BE2C (cell line): ENCODE measurements around the gene IPO5.
"Not testable (repeated sequence)": the region's sequence is repeated elsewhere in the genome, so short reads cannot be mapped to it uniquely, and the experiment has no call there.

Experiments
- DNase-seq: peaks from one replicate; pipeline ENCODE4 v3.0.0-alpha.2; 2020
- H3K27me3 ChIP-seq: fragments of 250-450 bp; sonication (Bioruptor Pico); 2 replicates; pipeline ENCODE4 v1.5.1; 2020; ENCODE audit warnings: mild to moderate bottlenecking
- H3K36me3 ChIP-seq: fragments of 250-450 bp; sonication (Bioruptor Pico); 2 replicates; pipeline ENCODE4 v1.5.1; 2020; ENCODE audit warnings: mild to moderate bottlenecking
- H3K4me1 ChIP-seq: fragments of 250-450 bp; sonication (Bioruptor Pico); 2 replicates; pipeline ENCODE4 v1.5.1; 2020
- H3K4me3 ChIP-seq: 2 replicates; pipeline ENCODE4 v1.5.1; 2011; ENCODE audit warnings: low read depth, low read length
- H3K9me3 ChIP-seq: fragments of 250-450 bp; sonication (Bioruptor Pico); 2 replicates; pipeline ENCODE4 v1.5.1; 2020
- CTCF ChIP-seq: IDR thresholded peaks from 2 replicates; pipeline ENCODE4 v1.5.1; 2012; ENCODE audit warnings: mild to moderate bottlenecking, low read depth, low read length

Gene IPO5

GRCh38 chr13:98025480-98026025 is 72.1 kb downstream of the IPO5 start:
- no peak for TF ChIP-seq CTCF
- Histone ChIP-seq H3K27me3 (no peaks in the 10 kb centered on the region), H3K9me3 (no peaks in the 10 kb centered on the region), H3K4me3 (no peak overlapping the region), H3K4me1 (no peaks in the 10 kb centered on the region; the same call in 1 of the 2 replicates), H3K36me3 (peaks cover 32% of the 10 kb centered on the region)
- DNase-seq, result no peak

GRCh38 chr13:98026457-98026857 is 73.0 kb downstream of the IPO5 start:
- no peak for DNase-seq
- Histone ChIP-seq H3K27me3 (no peaks in the 10 kb centered on the region), H3K9me3 (no peaks in the 10 kb centered on the region), H3K4me1 (no peaks in the 10 kb centered on the region; the same call in 1 of the 2 replicates), H3K36me3 (peaks cover 24% of the 10 kb centered on the region), H3K4me3 (no peak overlapping the region)
- no peak for TF ChIP-seq CTCF

GRCh38 chr13:98032168-98032567 is 78.7 kb downstream of the IPO5 start:
- Histone ChIP-seq H3K4me1 (no peaks in the 10 kb centered on the region), H3K27me3 (no peaks in the 10 kb centered on the region), H3K4me3 (no peak overlapping the region), H3K9me3 (no peaks in the 10 kb centered on the region), H3K36me3 (no peaks in the 10 kb centered on the region)
- DNase-seq, result no peak
- no peak for TF ChIP-seq CTCF

- no peaks in the 10 kb centered on the region for H3K9me3 ChIP-seq
- H3K4me1 ChIP-seq, result no peaks in the 10 kb centered on the region
- TF ChIP-seq CTCF, result peak; percentile 59
- H3K4me3 ChIP-seq, result no peak overlapping the region
- peak; percentile 58 for DNase-seq
- no peaks in the 10 kb centered on the region for H3K27me3 ChIP-seq
- no peaks in the 10 kb centered on the region for H3K36me3 ChIP-seq
Measured at GRCh38 chr13:98033277-98034247, 80.1 kb downstream of the IPO5 start.

GRCh38 chr13:98035373-98035772 is 81.9 kb downstream of the IPO5 start:
- no peaks in the 10 kb centered on the region for H3K27me3 ChIP-seq
- TF ChIP-seq CTCF, result no peak
- no peak overlapping the region for H3K4me3 ChIP-seq
- no peaks in the 10 kb centered on the region for H3K36me3 ChIP-seq
- H3K4me1 ChIP-seq, result no peaks in the 10 kb centered on the region
- H3K9me3 ChIP-seq, result no peaks in the 10 kb centered on the region
- DNase-seq, result no peak

GRCh38 chr13:98036564-98037302 is 83.3 kb downstream of the IPO5 start:
- H3K4me1 ChIP-seq, H3K27me3 ChIP-seq, DNase-seq, H3K4me3 ChIP-seq, H3K9me3 ChIP-seq, H3K36me3 ChIP-seq: not testable (repeated sequence)
